GM21723 (cell line): Measurements from ENCODE around the gene C5orf58.

Experiments
- ATAC-seq: cut with Tn5 transposase; IDR thresholded peaks from one replicate; pipeline ENCODE4 v1.9.1; 2021; ENCODE audit warnings: mild to moderate bottlenecking, moderate library complexity; ENCODE audit not compliant: unreplicated experiment

Gene C5orf58

DNA sequence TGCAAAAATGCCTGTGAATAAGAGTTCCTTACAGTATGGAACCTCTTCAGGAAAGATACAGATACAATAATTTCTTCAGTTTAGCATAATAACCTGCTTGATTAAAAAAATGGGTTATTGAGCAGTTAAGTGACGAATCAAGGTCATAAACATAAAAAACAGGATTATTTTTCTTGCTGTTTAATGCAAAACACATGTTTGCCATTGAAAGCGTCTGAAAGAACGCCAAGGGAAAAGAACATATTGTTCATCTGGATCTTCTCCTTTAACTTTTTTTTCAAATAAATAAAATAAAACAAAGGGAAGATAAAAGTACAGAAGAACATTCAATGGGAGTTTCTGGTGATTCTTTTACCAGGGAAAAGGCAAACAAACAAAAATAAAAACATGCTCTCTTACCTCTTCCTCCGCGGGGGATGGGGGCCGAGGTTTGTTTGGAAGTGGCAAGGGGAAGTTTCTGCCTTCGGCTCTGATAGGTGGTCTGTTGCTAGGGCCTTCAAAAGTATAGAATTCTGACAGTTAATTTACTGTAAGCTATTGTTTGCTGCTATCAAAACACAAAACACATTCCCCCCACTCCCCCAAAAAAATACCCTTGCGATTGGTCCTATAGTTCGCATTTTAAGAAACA is 20.1 kb downstream of the C5orf58 start:
- ATAC-seq = no peak

GRCh38 chr5:170254056-170254455 is 21.3 kb downstream of the C5orf58 start:
- ATAC-seq = peak; percentile 98

- no peak for ATAC-seq
These were observed 23.8 kb downstream of the C5orf58 start for GRCh38 chr5:170256571-170256970.

DNA sequence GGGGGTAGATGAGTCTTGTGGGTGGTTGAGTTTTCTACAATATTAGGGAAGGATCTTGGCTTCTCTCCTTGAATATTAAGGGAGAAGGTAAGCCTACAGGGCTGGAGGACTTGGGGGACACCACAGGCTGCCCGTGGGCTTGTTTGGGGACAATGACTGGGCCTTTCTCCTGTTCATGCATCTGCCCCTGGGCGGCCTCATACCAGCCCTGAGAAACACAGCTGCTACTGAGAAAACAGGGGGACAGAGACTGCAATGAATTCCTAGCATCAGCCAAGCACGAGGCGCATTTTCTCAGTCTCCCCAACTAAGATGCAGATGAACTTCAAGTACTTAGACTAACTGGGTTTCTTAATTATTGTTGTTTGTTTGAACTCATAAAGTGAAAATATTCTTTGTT is 24.6 kb downstream of the C5orf58 start:
- no peak for ATAC-seq

DNA sequence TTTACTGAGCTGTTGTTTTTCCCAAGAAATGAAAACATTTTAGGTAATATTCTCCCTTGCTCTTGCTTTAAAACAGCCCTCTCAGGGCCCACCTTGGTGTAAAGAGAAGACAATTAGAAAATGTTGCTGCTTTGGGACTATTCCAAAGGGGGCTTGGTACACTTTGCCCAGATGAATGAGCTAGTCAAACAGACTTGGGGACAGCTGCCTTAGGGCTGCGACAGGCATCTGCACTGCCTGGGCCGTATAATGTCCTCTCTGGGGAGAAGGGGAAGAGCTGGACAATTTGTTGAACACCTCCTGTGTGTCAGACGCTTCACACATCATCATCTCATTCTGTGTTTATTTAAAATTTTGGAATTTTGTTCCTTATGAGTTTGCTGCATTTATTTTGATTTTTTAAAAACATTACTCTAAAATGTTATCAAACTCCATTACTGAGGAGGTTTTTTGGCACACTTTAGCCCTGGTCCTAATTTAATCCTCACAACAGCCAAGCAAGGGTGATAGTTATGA is 28.8 kb downstream of the C5orf58 start:
- no peak for ATAC-seq

GRCh38 chr5:170262061-170263045 is 29.6 kb downstream of the C5orf58 start:
- ATAC-seq = no peak

DNA sequence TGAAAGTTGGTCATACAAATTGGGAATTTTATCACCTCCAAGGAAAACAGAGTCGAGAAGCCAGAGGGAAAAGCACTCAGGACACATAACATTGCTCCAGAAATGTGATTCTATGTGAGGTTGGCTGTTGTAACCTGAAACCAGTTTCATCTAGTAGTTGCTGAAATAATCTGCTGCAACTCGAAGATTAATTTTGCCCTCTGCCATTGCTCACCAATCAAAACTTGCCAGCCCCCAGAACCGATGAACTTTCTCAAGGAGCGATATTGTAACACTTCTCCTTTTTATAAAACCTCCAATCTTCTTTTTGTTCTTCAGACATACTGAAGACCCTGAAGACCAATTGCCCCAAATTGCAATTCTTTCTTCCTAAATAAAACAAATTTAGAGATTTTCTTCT is 31.1 kb downstream of the C5orf58 start:
- ATAC-seq = no peak

DNA sequence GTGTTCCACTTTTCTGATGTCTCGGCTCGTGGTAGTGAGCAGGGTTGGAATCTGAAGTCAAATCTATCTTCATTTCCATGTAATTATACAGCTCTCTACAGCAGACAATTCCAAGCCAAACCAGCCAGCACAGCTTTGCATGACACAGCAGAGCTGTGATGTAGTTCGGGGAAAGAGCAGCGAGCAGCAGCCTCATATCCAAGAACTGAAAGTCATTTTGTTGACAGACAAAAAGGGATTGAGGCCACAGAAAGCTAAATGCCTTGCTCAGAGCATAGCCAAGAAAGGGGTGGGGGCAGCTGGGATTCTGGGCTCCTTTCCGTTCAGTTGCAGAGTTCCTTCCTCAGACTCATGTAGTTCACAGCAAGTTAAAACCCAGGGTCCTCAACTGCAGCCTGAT is 32.7 kb downstream of the C5orf58 start:
- no peak for ATAC-seq

DNA sequence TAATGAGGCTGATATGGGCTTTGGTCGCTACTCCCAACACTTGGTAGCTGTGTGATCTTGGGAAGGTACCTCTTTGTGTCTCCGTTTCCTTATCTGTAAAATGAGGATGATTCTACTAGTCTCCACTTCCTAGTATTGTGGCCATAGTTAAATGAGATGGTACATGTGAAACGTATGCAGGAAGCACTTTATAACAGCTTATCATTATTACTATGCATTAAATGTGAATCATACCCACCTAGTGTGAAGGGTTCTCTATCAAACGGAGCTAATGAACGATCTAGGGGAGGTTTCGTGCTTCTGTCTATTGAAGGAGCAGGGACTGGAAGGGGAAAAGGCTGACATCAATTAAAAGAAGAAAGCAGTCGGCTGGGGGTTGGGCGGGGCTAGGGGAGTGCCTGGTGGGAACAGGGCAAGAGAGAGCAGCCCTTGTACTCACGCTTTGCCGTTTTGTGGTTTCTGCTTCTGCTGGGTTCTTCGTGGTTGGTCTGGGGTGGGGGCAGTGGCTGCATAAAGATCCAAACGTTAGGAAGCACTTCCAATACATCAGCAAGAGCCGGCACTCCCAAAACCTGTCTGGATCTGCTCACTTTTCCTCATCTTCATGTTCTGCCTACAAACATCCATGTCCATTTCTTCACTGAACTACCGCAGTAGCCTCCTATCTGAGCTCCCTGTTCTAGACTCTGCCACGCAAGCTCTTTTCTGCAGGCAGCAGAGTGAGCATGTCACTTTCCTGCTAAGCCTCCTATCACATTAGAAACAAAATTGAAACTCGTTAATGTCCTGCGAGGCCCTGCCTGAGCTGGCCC is 34.0 kb downstream of the C5orf58 start:
- ATAC-seq = no peak

DNA sequence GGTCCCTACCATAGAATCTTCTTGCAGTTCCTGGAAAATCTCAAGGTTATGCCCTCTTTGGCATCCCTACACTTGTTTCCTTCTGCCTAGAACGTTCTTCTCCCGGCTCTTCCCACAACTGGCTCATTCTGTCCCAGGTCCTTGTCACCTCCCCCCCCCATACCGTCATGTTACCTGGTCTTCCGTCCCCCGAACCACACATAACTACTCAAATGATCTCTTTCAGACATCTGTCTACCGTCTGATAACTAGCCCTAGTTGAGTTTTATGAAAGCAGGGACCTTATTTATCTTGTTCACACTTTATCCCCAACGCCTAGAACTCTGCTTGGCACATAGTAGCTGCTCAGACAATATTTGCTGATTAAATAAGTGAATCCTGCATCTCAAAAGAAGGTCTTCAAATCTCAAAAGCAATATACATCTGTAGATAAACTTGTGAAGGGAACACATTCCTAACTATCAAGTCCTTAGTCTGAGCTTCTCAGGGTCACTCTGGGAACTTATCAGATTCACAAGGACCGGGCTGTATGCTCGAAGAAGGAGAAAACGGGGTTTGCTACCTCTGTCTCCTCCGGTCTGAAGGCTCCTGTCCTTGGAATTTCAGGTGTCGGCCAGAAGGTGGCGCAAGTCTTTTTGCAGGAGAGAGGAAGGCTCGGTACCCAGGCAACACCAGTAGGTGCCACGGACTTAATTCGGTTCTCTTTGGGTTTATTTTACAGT is 34.8 kb downstream of the C5orf58 start:
- ATAC-seq = peak; percentile 86

- no peak for ATAC-seq
These were observed 35.4 kb downstream of the C5orf58 start for GRCh38 chr5:170268153-170268689.

- no peak for ATAC-seq
These were observed 36.1 kb downstream of the C5orf58 start for GRCh38 chr5:170268884-170269283.

DNA sequence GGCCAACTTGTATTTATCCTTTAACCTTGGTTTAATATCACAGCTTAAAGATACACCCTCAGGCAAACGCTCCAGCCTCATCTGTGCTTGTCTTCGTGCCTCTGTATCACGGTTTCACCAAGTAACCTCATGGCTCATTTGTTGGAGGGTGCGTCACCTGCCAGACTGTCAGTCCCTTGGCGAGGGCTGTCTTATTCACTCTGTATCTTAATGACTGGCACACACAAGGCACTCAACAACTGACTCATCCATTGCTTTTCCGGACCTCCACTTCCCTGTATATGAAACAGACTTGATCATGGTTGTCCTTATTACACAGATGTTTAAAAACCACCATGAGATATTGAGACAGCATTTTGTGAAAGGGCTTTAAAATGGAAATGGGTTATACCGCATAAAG is 36.8 kb downstream of the C5orf58 start:
- ATAC-seq = no peak

DNA sequence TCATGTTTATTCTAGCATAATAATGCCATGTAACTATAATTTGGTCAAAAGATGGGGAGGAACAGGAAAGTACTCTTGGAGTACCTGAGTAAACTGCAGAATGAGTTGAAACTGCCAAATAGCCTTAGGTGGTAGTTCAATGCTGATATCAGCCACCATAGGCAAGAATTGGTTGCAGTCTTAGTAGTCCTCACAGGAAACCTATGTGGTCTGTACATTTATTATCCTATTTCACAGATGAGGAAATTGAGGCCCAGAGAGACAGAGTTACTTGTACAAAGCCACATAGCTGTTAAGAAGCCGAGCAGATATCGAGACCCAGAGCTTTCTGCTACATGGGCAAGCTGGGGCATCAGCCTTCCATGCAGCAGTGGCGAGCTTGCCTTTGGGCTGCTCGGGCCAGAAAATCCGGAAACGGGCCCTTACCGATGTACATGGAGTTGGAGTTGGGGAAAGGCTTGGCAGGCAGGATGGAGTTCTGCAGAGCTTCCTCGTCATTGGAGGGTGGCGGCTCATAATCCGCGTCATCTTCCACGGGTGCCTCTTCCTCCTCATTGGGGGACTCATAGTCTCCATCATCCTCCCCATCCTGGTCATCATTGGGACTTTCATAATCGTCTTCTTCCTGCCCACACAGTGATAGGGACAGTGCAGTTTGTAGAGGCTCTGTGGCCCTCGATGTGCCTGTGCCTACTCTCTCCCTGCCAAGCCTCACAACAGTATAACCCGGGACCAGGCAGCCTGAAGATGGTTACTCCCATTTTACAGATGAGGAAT is 37.7 kb downstream of the C5orf58 start:
- ATAC-seq = no peak

- no peak for ATAC-seq
These were observed 41.4 kb downstream of the C5orf58 start for GRCh38 chr5:170273968-170274710.

GRCh38 chr5:170275376-170275994 is 42.7 kb downstream of the C5orf58 start:
- no peak for ATAC-seq

- ATAC-seq = no peak
These were observed 43.4 kb downstream of the C5orf58 start for GRCh38 chr5:170276140-170276539.

DNA sequence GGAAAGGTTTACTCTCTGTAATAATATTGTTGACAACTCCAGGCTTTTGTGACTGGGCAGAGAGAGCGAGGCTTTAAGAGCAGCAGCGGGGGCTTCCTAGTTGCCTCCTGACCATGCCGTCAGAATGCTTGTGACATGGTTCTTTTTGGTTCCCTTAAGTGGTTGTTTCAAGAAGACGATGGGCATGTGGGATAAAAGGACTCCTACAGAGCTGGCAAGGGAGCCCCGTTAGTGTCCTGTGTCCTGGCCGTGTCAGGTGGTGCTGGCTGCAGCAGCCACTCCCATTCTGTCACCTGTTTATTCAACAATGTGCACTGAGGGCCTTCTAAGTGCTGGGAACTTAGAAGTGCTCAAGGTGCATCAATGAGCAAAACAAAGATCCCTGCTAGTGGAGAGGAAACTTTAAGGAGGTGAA is 45.1 kb downstream of the C5orf58 start:
- ATAC-seq = no peak
